ENCODE data around the gene GABBR2. TPM values are rescaled to one million over a fixed set of nuclear protein-coding genes. Genes with fewer than 3 reads are reported as not detected.
"Not testable (repeated sequence)": the region's sequence is repeated elsewhere in the genome, so short reads cannot be mapped to it uniquely, and the experiment has no call there.

Gene GABBR2
- total RNA-seq, 1 experiment from 2014 or later = 0.23 TPM

GRCh38 chr9:98271479-98271878 is 437.3 kb downstream of the GABBR2 start:
- Mint-ChIP-seq H3K27ac (ENCODE audit: unreplicated experiment) (no peak overlapping the region), H3K9me3 (ENCODE audit: unreplicated experiment) (no peaks in the 10 kb centered on the region), H3K36me3 (ENCODE audit: insufficient read depth, unreplicated experiment) (no peaks in the 10 kb centered on the region), H3K27me3 (ENCODE audit: insufficient read depth, unreplicated experiment) (no peaks in the 10 kb centered on the region), H3K4me3 (ENCODE audit: unreplicated experiment) (no peak overlapping the region), H3K4me1 (ENCODE audit: low read depth, unreplicated experiment) (peaks cover 10% of the 10 kb centered on the region)
- intact Hi-C loops (cut with micrococcal nuclease; ENCODE audit: unreplicated experiment) = no loop called here
- Histone ChIP-seq H3K4me3 (ENCODE audit: low read depth, low read length) (no peak overlapping the region), H3K36me3 (ENCODE audit: control insufficient read depth, insufficient read depth, low read length) (no peaks in the 10 kb centered on the region), H3K9me3 (no peaks in the 10 kb centered on the region; the same call in 1 of the 2 replicates), H3K27me3 (replicated peaks; ENCODE audit: control insufficient read depth, insufficient read depth, low read length) (no peaks in the 10 kb centered on the region), H3K4me1 (no peaks in the 10 kb centered on the region)
- CTCF ChIA-PET = no interaction called here
- no TSS peak for BruUV-seq (replicated peaks)
- POLR2A ChIA-PET = no interaction called here
- DNase-seq = no peak
- TF ChIP-seq CTCF (IDR thresholded peaks at IDR 0.05; ENCODE audit: insufficient read depth in 1 of 2, low read depth in 1 of 2, low read length in 1 of 2, severe bottlenecking in 1 of 2, unreplicated experiment in 1 of 2) = no peak

GRCh38 chr9:98270284-98270683 is 438.5 kb downstream of the GABBR2 start:
- H3K27me3 ChIP-seq (replicated peaks; ENCODE audit: control insufficient read depth, insufficient read depth, low read length); DNase-seq; POLR2A ChIA-PET; H3K36me3 Mint-ChIP-seq (ENCODE audit: insufficient read depth, unreplicated experiment); CTCF ChIA-PET; H3K4me1 ChIP-seq; BruUV-seq (replicated peaks); H3K4me3 ChIP-seq (ENCODE audit: low read depth, low read length); H3K27me3 Mint-ChIP-seq (ENCODE audit: insufficient read depth, unreplicated experiment); H3K9me3 ChIP-seq; H3K36me3 ChIP-seq (ENCODE audit: control insufficient read depth, insufficient read depth, low read length); intact Hi-C loops (cut with micrococcal nuclease; ENCODE audit: unreplicated experiment); H3K4me3 Mint-ChIP-seq (ENCODE audit: unreplicated experiment); H3K9me3 Mint-ChIP-seq (ENCODE audit: unreplicated experiment); H3K27ac Mint-ChIP-seq (ENCODE audit: unreplicated experiment): not testable (repeated sequence)
- H3K4me1 Mint-ChIP-seq (ENCODE audit: low read depth, unreplicated experiment) = peaks cover 17% of the 10 kb centered on the region

GRCh38 chr9:98269652-98270051 is 439.1 kb downstream of the GABBR2 start:
- H3K36me3 Mint-ChIP-seq (ENCODE audit: insufficient read depth, unreplicated experiment); H3K27me3 ChIP-seq (replicated peaks; ENCODE audit: control insufficient read depth, insufficient read depth, low read length); H3K9me3 ChIP-seq; H3K27ac Mint-ChIP-seq (ENCODE audit: unreplicated experiment); POLR2A ChIA-PET; DNase-seq; H3K4me1 ChIP-seq; H3K4me3 ChIP-seq (ENCODE audit: low read depth, low read length); H3K36me3 ChIP-seq (ENCODE audit: control insufficient read depth, insufficient read depth, low read length); H3K9me3 Mint-ChIP-seq (ENCODE audit: unreplicated experiment); intact Hi-C loops (cut with micrococcal nuclease; ENCODE audit: unreplicated experiment); H3K4me3 Mint-ChIP-seq (ENCODE audit: unreplicated experiment); BruUV-seq (replicated peaks); CTCF ChIA-PET; H3K27me3 Mint-ChIP-seq (ENCODE audit: insufficient read depth, unreplicated experiment): not testable (repeated sequence)
- H3K4me1 Mint-ChIP-seq (ENCODE audit: low read depth, unreplicated experiment) = peaks cover 17% of the 10 kb centered on the region

- POLR2A ChIA-PET; intact Hi-C loops (cut with micrococcal nuclease; ENCODE audit: unreplicated experiment); H3K9me3 Mint-ChIP-seq (ENCODE audit: unreplicated experiment); BruUV-seq (replicated peaks); CTCF ChIA-PET; H3K4me3 Mint-ChIP-seq (ENCODE audit: unreplicated experiment); H3K4me3 ChIP-seq (ENCODE audit: low read depth, low read length); H3K4me1 ChIP-seq; DNase-seq; H3K36me3 ChIP-seq (ENCODE audit: control insufficient read depth, insufficient read depth, low read length); H3K27ac Mint-ChIP-seq (ENCODE audit: unreplicated experiment); H3K9me3 ChIP-seq; H3K36me3 Mint-ChIP-seq (ENCODE audit: insufficient read depth, unreplicated experiment); H3K27me3 Mint-ChIP-seq (ENCODE audit: insufficient read depth, unreplicated experiment); H3K27me3 ChIP-seq (replicated peaks; ENCODE audit: control insufficient read depth, insufficient read depth, low read length): not testable (repeated sequence)
- peaks cover 17% of the 10 kb centered on the region for H3K4me1 Mint-ChIP-seq (ENCODE audit: low read depth, unreplicated experiment)
Measured at GRCh38 chr9:98267556-98267955, 441.2 kb downstream of the GABBR2 start.

All from Caco-2 (cell line).